HG03095 (cell line): ENCODE measurements around the gene KCTD3.
A peak's percentile ranks its signal among the peaks of the same experiment; 100 is the strongest.

Experiments used
- ATAC-seq: cut with Tn5 transposase; IDR thresholded peaks from one replicate; pipeline ENCODE4 v1.9.1; 2021; ENCODE audit warnings: moderate library complexity; ENCODE audit not compliant: unreplicated experiment

Gene KCTD3

GRCh38 chr1:215566556-215567490 is at the start of gene KCTD3:
Gene KCTD3, plus strand, starts transcription at chr1:215567304. Its CDS starts 382 bp downstream, at chr1:215567686.
- peak; percentile 65 for ATAC-seq

DNA sequence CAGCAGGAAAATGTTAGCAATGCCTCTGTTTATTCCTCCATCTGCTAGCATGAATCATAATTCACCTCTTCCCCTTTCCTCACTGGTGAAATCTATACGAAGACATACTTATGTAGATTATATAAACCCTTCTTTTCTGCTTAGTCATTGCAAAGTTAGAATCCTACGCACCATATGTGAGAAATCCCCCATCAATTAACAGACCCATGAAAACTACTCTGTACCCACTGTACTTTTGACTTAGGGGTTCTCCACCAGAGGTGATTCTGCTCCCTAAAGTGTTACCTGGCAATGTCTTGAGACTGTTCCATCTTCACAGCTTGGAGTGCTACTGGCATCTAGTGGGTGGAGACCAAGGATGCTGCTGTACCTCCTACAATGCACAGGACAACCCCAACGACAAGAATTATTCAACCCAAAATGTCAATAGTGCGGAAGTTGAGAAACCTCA is 49.6 kb upstream of the KCTD3 start:
- ATAC-seq: no peak

GRCh38 chr1:215518594-215518993 is 48.5 kb upstream of the KCTD3 start:
- no peak for ATAC-seq

DNA sequence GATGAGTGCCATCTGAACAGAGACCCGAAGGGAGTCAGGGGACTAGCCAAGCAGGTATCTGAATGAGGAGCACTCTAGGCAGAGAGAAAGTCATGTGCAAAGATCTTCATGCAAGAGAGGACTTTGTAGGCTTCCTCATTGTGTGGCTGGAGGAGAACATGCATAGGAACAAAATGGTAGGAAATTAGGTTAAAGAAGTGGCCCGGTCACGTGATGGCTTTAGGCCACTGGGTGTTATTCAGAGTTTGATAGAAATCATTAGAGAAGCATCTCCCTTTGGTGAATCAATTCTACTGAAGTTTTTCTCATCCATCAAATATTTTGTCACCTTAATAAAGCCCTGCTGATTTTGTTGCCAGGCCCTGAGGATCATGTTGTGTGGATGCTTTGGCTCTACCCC is 45.8 kb upstream of the KCTD3 start:
- ATAC-seq: no peak

- ATAC-seq: no peak
Measured at GRCh38 chr1:215523128-215523861, 43.8 kb upstream of the KCTD3 start.

DNA sequence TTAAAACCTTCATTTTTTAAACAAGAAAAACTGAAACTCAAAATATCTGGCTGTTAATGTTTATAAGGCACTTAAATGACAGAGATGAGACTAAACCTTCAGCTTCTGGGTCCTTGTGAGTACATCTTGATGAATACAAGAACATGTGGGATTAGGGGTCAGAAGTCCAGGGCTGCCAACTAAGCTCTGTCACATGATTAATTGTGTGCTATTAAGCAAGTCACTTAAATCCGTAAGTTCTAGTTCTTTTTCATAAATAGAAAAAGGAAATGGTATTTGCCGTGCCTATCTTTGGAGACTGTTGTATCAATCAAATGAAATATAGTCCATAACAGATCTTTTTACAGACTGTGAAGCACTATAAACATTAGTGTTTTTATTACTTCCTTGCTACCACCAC is 43.2 kb upstream of the KCTD3 start:
- no peak for ATAC-seq

DNA sequence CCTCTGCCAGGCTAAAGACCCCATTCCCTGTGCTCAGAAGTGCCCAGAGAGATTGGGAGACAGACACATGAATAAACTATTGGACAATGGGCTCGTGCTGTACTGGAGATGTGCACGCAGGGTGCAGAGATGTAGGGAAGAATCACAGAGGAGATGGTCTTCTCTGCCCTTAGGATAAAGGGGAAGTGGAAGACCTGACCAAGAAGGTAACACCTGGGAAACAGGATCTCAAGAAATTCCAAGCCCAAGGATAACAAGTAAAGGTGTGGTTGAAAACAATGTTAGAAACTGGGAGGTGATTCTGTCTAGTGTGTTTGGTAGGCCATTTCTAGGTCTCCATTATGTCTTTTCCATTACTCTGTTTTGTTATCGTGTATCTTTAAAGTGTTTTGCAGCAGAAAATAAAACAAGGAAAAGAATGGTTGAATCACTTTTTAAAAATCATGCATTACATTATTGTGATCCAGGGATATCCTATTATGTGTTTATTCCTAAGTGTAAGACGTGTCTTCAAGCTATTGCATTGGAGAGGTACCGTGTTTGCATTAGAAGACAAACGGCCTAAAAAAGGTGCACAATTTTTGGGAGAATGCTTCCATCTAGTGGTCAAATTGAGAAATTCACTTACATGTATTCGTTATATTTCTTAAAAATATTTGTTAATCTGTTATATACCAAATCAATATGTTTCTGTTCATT is 40.8 kb upstream of the KCTD3 start:
- peak; percentile 67 for ATAC-seq

DNA sequence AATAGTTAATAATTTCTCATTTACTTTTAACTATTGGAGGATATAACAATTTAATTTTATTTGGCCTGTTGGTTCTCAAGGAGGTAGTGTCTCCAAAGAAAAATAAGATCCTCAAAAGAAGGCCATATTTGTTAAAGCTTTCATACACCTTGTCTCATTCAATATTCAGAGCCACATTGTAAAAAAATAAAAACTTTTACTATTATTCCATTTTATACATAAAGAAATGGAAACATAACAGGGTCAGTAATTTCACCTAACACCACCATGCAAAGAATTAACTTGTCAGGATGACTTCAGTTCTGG is 40.3 kb upstream of the KCTD3 start:
- no peak for ATAC-seq

DNA sequence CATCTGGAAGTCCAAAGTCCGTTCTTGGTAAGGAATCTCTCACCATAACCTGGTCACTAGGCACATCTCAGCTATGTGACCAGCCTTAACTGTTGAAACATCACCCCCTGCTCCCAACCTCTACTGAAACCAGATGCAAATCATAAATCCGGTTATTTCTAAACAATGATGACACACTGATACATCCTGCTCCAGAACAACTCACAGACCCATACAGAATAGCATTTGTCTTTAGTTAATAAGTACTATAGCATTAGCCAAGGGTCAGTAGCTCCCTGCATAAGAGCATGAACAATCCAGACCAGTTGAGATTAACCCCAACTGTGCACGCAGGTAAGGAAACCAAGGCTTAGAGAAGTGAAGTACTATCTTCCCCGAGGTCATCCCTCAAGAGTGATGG is 38.0 kb upstream of the KCTD3 start:
- no peak for ATAC-seq

- ATAC-seq: no peak
Measured at GRCh38 chr1:215529571-215529970, 37.5 kb upstream of the KCTD3 start.

DNA sequence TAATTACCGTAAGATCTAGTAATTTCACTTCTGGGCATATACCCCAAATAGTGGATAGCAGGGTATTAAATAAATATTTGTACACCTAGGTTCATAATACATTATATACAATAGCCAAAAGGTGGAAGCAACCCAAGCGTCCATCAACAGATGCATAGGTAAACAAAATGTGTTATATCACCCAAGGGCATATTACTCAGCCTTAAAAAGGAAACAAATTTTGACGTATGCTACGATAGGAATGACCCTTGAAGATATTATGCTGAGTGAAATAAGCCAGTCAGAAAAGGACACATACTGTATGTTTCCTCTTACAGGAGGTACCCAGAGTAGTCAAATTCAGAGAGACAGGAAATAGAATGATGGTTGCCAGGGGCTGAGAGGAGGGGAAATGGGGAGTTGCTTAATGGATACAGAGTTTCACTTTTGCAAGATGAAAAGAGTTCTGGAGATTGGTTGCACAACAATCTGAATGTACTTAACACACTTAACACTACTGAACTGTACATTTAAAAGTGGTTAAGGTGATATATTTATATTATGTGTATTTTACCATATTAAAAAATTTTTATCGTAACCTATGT is 36.6 kb upstream of the KCTD3 start:
- no peak for ATAC-seq

DNA sequence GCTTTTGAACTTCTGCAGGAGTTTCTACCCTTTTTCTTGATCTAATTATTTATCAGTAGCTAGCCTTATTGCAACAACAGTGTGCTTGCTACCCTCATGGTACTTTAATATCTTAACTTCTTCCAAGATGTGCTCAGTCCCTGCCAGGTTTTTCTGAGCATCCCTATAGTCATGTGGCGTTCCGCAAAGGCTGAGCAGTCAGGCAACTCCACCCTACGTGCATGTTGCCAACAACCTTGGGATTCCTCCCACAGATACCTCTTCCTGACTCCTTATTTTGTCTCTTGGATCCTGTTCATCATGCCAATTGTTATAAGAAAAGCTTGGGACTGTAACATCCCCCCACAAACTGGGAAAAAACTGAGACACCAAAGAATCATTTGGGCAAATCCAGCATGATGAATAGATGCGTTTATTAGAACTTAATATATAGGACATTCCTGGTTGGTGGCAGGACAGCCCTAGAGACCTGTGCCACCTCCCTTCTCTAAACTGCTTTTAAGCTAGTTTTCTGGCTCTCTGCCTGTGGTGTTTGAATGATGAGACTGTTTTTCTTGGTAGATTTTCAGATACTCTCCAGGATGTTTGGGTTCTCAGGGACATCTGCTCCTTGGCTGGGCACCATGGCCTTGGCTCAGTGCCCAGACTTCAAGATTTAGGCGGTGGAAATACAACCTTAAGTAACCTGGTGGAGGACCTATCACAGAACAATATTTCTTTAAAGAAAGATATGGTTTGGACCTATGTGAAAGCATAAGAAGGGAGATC is 27.1 kb upstream of the KCTD3 start:
- no peak for ATAC-seq

GRCh38 chr1:215542301-215542700 is 24.8 kb upstream of the KCTD3 start:
- no peak for ATAC-seq

- ATAC-seq: peak; percentile 91
Measured at GRCh38 chr1:215543191-215543606, 23.9 kb upstream of the KCTD3 start.

DNA sequence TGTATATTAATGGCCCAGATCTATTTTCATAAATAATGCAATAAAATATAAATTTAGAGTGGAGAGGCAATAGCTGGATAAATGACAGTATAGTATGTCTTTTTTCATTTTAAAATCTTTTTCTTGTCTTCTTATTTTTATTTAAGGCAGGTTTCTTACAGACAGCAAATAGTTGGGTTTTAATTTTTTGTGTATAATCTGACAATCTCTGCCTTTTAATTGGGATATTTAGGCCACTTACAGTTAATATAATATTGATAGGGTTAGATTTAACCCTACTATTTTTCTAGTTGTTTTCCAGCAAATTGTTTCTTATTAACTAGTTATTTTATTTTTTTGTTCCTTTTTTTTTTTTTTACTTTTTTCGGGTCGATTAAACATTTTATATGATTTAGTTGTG is 23.3 kb upstream of the KCTD3 start:
- ATAC-seq: no peak

DNA sequence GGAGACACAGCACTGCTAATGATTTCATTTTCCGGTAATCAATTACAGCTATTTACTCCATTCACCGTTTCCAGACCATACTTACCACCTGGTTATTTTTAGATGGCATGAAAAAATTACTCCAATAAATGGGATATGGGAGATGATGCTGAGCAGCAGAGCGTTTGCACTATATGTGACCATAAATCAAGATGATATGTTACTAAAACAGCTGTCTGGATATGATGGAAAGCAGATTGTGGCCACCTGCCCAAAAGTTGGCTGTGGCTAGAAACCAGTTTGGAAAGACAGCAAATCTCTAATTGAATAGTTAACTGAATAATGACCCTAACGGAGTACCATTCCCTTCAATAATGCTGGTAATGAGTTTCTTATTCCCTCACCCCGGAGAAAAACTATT is 22.5 kb upstream of the KCTD3 start:
- no peak for ATAC-seq

DNA sequence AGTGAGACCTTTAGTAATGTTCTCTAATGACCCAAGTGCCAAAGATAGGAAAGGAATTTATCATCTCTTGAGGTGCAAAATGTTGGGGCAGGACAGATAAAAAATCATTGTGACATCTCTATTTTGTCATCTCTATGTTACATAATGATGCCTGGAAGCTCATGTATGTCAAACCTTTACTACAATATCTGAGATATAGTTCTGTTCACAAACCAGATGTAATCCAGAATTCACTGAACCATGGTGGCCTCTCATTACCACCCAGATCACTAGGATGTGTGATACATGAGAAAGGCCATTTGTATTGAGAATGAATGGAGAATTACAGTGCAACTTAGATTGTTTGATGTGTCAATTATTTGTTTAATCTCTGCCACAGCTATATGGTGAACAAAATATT is 22.0 kb upstream of the KCTD3 start:
- ATAC-seq: no peak

GRCh38 chr1:215547011-215547410 is 20.1 kb upstream of the KCTD3 start:
- ATAC-seq: no peak

GRCh38 chr1:215551806-215552205 is 15.3 kb upstream of the KCTD3 start:
- no peak for ATAC-seq

DNA sequence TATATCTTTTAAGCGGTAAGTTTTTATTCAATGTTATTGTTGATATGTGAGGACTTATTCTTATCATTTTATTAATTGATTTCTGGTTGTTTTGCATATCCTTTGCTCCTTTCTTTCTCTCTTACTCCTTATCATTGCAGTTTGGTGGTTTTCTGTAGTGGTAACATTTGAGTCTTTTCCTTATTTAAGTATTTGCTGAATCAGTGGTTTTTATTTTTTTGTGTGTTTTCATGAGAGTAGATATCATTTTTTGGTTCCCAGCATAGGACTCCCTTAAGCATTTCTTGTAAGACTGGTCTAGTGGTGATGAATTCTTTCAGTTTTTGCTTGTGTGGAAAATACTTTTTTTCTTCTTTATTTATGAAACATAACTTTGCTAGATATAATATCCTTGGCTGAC is 12.2 kb upstream of the KCTD3 start:
- no peak for ATAC-seq
